OCI-LY1 (cell line): ENCODE results near the gene VDAC1.

Experiments used
- H2AFZ ChIP-seq: fragments of 200-600 bp; sonication (generic), shearing (Covaris generic); 2 replicates; pipeline ENCODE4 v1.6.0; 2014; ENCODE audit warnings: antibody characterized with exemption, mild to moderate bottlenecking, low read length
- H3F3A ChIP-seq: fragments of 200-600 bp; sonication (generic), shearing (Covaris generic); 2 replicates; pipeline ENCODE4 v1.6.0; 2014; ENCODE audit warnings: mild to moderate bottlenecking, antibody characterized with exemption, low read length, moderate library complexity; ENCODE audit not compliant: insufficient read depth
- H3K27ac ChIP-seq: fragments of 200-600 bp; sonication (generic); 2 replicates; pipeline ENCODE4 v1.5.1; 2014; ENCODE audit warnings: low read length, mixed run types, mild to moderate bottlenecking, low read depth; ENCODE audit not compliant: poor library complexity, severe bottlenecking
- H3K27me3 ChIP-seq: fragments of 200-600 bp; sonication (generic); 2 replicates; pipeline ENCODE4 v1.6.0; 2014; ENCODE audit warnings: antibody characterized with exemption, mild to moderate bottlenecking, low read length, moderate library complexity; ENCODE audit not compliant: insufficient read depth
- H3K36me3 ChIP-seq: fragments of 200-600 bp; sonication (generic); 2 replicates; pipeline ENCODE4 v1.6.1; 2014; ENCODE audit warnings: mild to moderate bottlenecking, antibody characterized with exemption, low read length, moderate library complexity, mixed read lengths; ENCODE audit not compliant: insufficient read depth
- H3K4me1 ChIP-seq: fragments of 200-600 bp; sonication (generic); 2 replicates; pipeline ENCODE4 v1.5.1; 2014; ENCODE audit warnings: mild to moderate bottlenecking, low read length, moderate library complexity; ENCODE audit not compliant: insufficient read depth, severe bottlenecking
- H3K4me2 ChIP-seq: fragments of 200-600 bp; sonication (generic), shearing (Covaris generic); 2 replicates; pipeline ENCODE4 v1.6.1; 2014; ENCODE audit warnings: low read length
- H3K4me3 ChIP-seq: fragments of 200-600 bp; sonication (generic); 2 replicates; pipeline ENCODE4 v1.5.1; 2014; ENCODE audit warnings: low read length, low read depth, mild to moderate bottlenecking, mixed read lengths; ENCODE audit not compliant: poor library complexity, severe bottlenecking
- H3K79me2 ChIP-seq: fragments of 200-600 bp; shearing (Covaris generic); 2 replicates; pipeline ENCODE4 v1.6.1; 2016; ENCODE audit warnings: mixed run types, low read length, mixed read lengths; ENCODE audit not compliant: insufficient read depth
- H3K9ac ChIP-seq: fragments of 200-600 bp; sonication (generic), shearing (Covaris generic); 2 replicates; pipeline ENCODE4 v1.6.1; 2014; ENCODE audit warnings: mild to moderate bottlenecking, low read length, mixed read lengths
- H3K9me2 ChIP-seq: fragments of 200-600 bp; sonication (generic), shearing (Covaris generic); 2 replicates; pipeline ENCODE4 v1.6.1; 2014; ENCODE audit warnings: low read depth, mild to moderate bottlenecking, low read length, mixed read lengths
- H3K9me3 ChIP-seq: fragments of 200-600 bp; shearing (Covaris generic); 2 replicates; pipeline ENCODE4 v1.6.1; 2014; ENCODE audit warnings: low read length, mixed read lengths
- H4K20me1 ChIP-seq: fragments of 200-600 bp; sonication (generic), shearing (Covaris generic); 2 replicates; pipeline ENCODE4 v1.6.0; 2016; ENCODE audit warnings: mild to moderate bottlenecking, low read length; ENCODE audit not compliant: insufficient read depth
- EZH2 ChIP-seq: fragments of 200-600 bp; sonication (generic), shearing (Covaris generic); IDR thresholded peaks from 2 replicates; pipeline ENCODE4 v1.8.0; 2017; ENCODE audit warnings: borderline replicate concordance, mixed run types, mild to moderate bottlenecking, antibody characterized with exemption, low read length, moderate library complexity, mixed read lengths
- TF ChIP-seq, protein P1 (sequence below): fragments of 200-600 bp; sonication (generic), shearing (Covaris generic); IDR thresholded peaks from 2 replicates; pipeline ENCODE4 v1.5.1; 2017; ENCODE audit warnings: mild to moderate bottlenecking, antibody characterized with exemption, low read length, moderate library complexity, mixed read lengths

The VDAC1 gene

DNA sequence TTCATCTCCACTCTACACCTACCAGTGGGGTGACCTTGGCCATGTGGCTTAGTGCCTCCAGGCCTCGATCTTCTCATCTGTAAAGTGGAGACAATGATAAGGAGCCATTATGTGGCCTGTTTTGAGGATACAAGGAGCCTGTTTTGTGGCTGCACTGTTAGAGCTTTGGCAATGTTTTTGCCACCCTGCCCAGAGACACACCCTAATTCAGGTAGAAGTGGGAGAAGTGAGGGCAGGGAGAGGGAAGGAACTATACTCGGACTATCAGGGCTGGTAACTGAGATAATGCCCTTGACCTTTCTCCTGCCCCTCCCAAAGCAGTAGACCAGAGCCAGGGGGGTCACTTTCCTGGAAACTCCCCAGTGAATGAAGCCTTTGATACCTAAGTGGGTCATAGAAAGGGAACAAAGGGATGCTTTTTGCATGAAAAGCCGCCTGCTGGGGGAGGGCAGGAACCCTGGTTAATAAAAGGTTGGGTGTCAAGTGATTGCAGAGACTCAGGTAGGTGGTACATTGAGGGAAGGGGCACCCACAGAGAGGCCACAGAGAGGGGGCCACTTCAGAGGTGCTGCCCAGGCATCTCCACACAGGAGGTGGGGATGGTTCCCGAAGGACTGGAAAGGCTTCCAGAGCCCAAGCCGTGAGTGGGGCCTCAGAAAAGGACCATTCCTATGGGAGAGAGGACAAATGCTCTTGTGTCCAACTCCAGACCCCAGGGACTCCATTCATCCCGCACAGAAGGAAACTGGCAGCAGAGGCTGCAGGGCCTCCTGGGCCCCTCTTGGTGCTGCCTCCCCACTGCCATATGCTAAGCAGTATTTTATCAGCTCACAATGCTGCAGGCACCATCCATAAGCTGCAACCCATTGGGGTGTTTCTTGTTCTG is 42.3 kb upstream of the VDAC1 start:
- TF ChIP-seq, protein P1, sequence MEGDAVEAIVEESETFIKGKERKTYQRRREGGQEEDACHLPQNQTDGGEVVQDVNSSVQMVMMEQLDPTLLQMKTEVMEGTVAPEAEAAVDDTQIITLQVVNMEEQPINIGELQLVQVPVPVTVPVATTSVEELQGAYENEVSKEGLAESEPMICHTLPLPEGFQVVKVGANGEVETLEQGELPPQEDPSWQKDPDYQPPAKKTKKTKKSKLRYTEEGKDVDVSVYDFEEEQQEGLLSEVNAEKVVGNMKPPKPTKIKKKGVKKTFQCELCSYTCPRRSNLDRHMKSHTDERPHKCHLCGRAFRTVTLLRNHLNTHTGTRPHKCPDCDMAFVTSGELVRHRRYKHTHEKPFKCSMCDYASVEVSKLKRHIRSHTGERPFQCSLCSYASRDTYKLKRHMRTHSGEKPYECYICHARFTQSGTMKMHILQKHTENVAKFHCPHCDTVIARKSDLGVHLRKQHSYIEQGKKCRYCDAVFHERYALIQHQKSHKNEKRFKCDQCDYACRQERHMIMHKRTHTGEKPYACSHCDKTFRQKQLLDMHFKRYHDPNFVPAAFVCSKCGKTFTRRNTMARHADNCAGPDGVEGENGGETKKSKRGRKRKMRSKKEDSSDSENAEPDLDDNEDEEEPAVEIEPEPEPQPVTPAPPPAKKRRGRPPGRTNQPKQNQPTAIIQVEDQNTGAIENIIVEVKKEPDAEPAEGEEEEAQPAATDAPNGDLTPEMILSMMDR = no peak
- TF ChIP-seq EZH2 = no peak
- H4K20me1 ChIP-seq = no peaks in the 10 kb centered on the region
- H2AFZ ChIP-seq = no peak overlapping the region
- no peaks in the 10 kb centered on the region for H3K9me2 ChIP-seq
- no peaks in the 10 kb centered on the region for H3K9me3 ChIP-seq
- no peak overlapping the region for H3K9ac ChIP-seq
- H3K36me3 ChIP-seq = no peaks in the 10 kb centered on the region
- no peaks in the 10 kb centered on the region for H3K79me2 ChIP-seq
- no peaks in the 10 kb centered on the region for H3K4me1 ChIP-seq
- no peak overlapping the region for H3K4me2 ChIP-seq
- no peak overlapping the region for H3K27ac ChIP-seq
- H3K4me3 ChIP-seq = no peak overlapping the region
- H3F3A ChIP-seq = no peaks in the 10 kb centered on the region
- H3K27me3 ChIP-seq = peaks cover 5% of the 10 kb centered on the region; the same call in 1 of the 2 replicates

DNA sequence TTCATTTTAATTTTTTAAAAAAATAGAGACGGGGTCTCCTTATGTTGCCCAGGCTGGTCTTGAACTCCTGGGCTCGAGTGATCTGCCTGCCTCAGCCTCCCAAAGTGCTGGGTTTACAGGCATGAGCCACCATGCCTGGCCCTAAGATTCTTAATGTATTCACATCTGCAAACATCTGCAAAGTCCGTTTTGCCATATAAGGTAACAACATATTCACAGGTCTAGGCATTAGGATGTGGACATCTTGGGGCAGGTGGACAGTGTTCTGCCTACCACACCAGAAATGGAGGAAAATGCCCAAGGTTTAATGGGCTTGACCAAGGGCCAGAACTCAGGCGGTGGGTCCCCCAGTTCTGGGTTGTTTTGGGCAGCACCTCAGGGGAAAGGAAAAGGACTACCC is 41.6 kb upstream of the VDAC1 start:
- Histone ChIP-seq H3K4me1 (no peaks in the 10 kb centered on the region), H3K9me2 (no peaks in the 10 kb centered on the region), H3K4me2 (no peak overlapping the region), H3K9ac (no peak overlapping the region), H2AFZ (no peak overlapping the region), H4K20me1 (no peaks in the 10 kb centered on the region), H3K27ac (no peak overlapping the region), H3K9me3 (no peaks in the 10 kb centered on the region), H3K79me2 (no peaks in the 10 kb centered on the region), H3F3A (no peaks in the 10 kb centered on the region), H3K27me3 (peaks cover 5% of the 10 kb centered on the region; the same call in 1 of the 2 replicates), H3K36me3 (no peaks in the 10 kb centered on the region), H3K4me3 (no peak overlapping the region)
- TF ChIP-seq, protein P1 = no peak
- no peak for TF ChIP-seq EZH2

DNA sequence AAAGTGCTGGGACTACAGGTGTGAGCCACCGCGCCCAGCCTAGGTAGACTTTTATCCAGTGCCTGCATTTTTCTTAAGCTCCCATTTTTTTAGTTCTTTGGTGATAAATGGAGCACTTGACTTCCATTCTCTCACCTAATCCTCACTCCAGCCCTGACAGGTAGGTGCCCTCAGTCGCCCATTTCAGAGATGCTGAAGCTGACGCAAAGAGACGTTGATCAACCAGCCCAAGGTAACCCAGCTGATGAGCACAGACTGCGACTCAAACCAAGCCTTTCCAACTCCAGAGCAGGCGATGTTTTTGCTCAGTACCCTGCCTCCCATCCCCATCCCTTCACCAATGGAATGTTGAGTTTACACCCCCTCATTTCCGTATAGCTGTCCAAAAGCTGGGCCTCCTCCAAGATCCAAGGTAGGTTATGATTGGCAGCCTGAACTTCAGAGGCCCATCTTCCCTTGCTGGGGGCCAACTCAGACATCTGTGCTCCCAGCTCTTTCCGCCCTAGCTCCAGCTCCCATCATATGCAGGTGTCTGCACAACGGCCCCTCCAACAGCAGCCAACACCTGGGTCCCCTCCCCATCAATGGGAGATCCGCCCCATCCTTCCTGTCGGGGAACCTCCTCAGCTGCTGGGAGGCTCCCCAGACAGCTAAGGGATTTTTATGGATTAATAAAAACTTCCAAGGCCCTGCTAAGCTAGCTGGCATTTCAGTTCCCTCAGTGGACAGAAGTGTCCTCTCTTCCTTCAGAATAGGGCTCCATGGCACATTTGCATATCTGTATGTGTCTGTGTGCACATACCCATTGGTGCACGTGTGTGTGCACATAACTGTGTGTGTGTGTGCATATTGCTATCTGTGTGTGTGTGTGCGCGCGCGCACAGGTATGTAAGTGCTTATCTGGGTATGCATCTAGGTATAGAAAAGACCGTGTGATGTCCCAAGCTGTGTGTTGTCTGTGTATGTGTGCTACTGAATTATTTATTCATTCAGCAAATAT is 39.3 kb upstream of the VDAC1 start:
- H3K4me3 ChIP-seq = no peak overlapping the region
- H3K27ac ChIP-seq = no peak overlapping the region
- H3F3A ChIP-seq = no peaks in the 10 kb centered on the region
- H3K9me3 ChIP-seq = no peaks in the 10 kb centered on the region
- H3K79me2 ChIP-seq = no peaks in the 10 kb centered on the region
- no peaks in the 10 kb centered on the region for H3K9me2 ChIP-seq
- no peak overlapping the region for H2AFZ ChIP-seq
- no peaks in the 10 kb centered on the region for H3K36me3 ChIP-seq
- no peak for TF ChIP-seq EZH2
- TF ChIP-seq, protein P1 = no peak
- no peak overlapping the region for H3K9ac ChIP-seq
- H4K20me1 ChIP-seq = no peaks in the 10 kb centered on the region
- H3K4me1 ChIP-seq = no peaks in the 10 kb centered on the region
- H3K4me2 ChIP-seq = no peak overlapping the region
- peaks cover 5% of the 10 kb centered on the region; the same call in 1 of the 2 replicates for H3K27me3 ChIP-seq
